Right atrium auricular region (tissue), 2 donors: ENCODE data around the gene FCN3. TPM values are rescaled to one million over a fixed set of nuclear protein-coding genes. Genes with fewer than 3 reads are reported as not detected.

Experiments
- DNase-seq: peaks from one replicate; pipeline ENCODE4 v3.0.0-alpha.2; 2019; ENCODE audit warnings: low spot score
- H3K27ac ChIP-seq, 2 donors: fragments of 200-600 bp; sonication (generic); 1 replicate in 1 of 2; 2 replicates in 1 of 2; pipeline ENCODE4 v1.5.1; 2016 to 2019
- H3K27me3 ChIP-seq, 2 donors: fragments of 200-600 bp; sonication (generic); one replicate each; pipeline versions ENCODE4 v1.5.1 to v1.6.0; 2017 to 2019
- H3K36me3 ChIP-seq: fragments of 200-600 bp; sonication (generic); one replicate; pipeline ENCODE4 v1.5.1; 2016
- H3K4me1 ChIP-seq, 2 donors: fragments of 200-600 bp; sonication (generic); one replicate each; pipeline versions ENCODE4 v1.5.1 to v1.6.0; 2017 to 2019
- H3K4me3 ChIP-seq, 2 donors: fragments of 200-600 bp; sonication (generic); 1 replicate in 1 of 2; 2 replicates in 1 of 2; pipeline ENCODE4 v1.5.1; 2017 to 2019; ENCODE audit warnings: mild to moderate bottlenecking in 1 of 2, moderate library complexity in 1 of 2
- H3K9me3 ChIP-seq, 2 donors: fragments of 200-600 bp; sonication (generic); one replicate each; pipeline ENCODE4 v1.5.1; 2019
- CTCF ChIP-seq, 2 donors: fragments of 200-600 bp; sonication (generic); IDR thresholded peaks; one replicate each; pipeline ENCODE4 v1.5.1; 2019; ENCODE audit warnings: antibody characterized with exemption in 2 of 2
- total RNA-seq, 2 donors: library from RNA; depleted of rRNA; stranded (reverse); fragments of >200 nt; gene quantifications; one replicate each; pipeline ENCODE4 v1.1.0, GENCODE V29; 2016

The FCN3 gene
- total RNA-seq, 2 donors from 2014 or later = 21.1 to 36.6 TPM

GRCh38 chr1:27372022-27372807 lies 2.4 kb downstream of the FCN3 start:
- Histone ChIP-seq H3K27me3 (no peaks in the 10 kb centered on the region), H3K4me1 (peaks cover 0 to 23% of the 10 kb centered on the region in 2 donors), H3K27ac (no peak overlapping the region), H3K9me3 (no peaks in the 10 kb centered on the region), H3K4me3 (no peak overlapping the region), H3K36me3 (no peaks in the 10 kb centered on the region)
- no peak for DNase-seq
- no peak for TF ChIP-seq CTCF (IDR thresholded peaks at IDR 0.05)

- DNase-seq = no peak
Measured at GRCh38 chr1:27368869-27369582, 5.6 kb downstream of the FCN3 start.

GRCh38 chr1:27367160-27367650 lies 7.4 kb downstream of the FCN3 start:
- Histone ChIP-seq H3K4me1 (peaks cover 0 to 44% of the 10 kb centered on the region in 2 donors), H3K27me3 (no peaks in the 10 kb centered on the region)
- no peak for TF ChIP-seq CTCF (IDR thresholded peaks at IDR 0.05)

More at GRCh38 chr1:27368869-27369582, 5.6 kb downstream of the FCN3 start:
- Histone ChIP-seq H3K4me3 (no peak overlapping the region), H3K4me1 (peaks cover 0 to 40% of the 10 kb centered on the region in 2 donors), H3K9me3 (no peaks in the 10 kb centered on the region), H3K27ac (peak overlapping the region; percentile 11 to 39), H3K27me3 (no peaks in the 10 kb centered on the region), H3K36me3 (peaks cover 8% of the 10 kb centered on the region)
- TF ChIP-seq CTCF (IDR thresholded peaks at IDR 0.05) = peak in 1 of 2 donors; percentile 41

GRCh38 chr1:27366411-27367159 lies 8.0 kb downstream of the FCN3 start, which contains the start of gene MAP3K6:
Gene MAP3K6, minus strand, starts transcription at chr1:27366961. Its CDS starts 364 bp downstream, at chr1:27366597.
- TF ChIP-seq CTCF (IDR thresholded peaks at IDR 0.05) = peak in 1 of 2 donors; percentile 51
- Histone ChIP-seq H3K27ac (peak within 1 kb of the TSS; percentile 99), H3K36me3 (peaks cover 33% of the 10 kb centered on the region), H3K9me3 (no peaks in the 10 kb centered on the region), H3K4me1 (peaks cover 0 to 44% of the 10 kb centered on the region in 2 donors), H3K4me3 (peak within 1 kb of the TSS; percentile 72 to 79), H3K27me3 (no peaks in the 10 kb centered on the region)
- DNase-seq = peak; percentile 95

More at GRCh38 chr1:27367160-27367650, 7.4 kb downstream of the FCN3 start:
- DNase-seq = no peak
- Histone ChIP-seq H3K9me3 (no peaks in the 10 kb centered on the region), H3K4me3 (peak overlapping the region; percentile 72 to 79), H3K36me3 (peaks cover 27% of the 10 kb centered on the region), H3K27ac (peak overlapping the region; percentile 99)

GRCh38 chr1:27366113-27366410 lies 8.6 kb downstream of the FCN3 start:
- DNase-seq = peak; percentile 88
- TF ChIP-seq CTCF (IDR thresholded peaks at IDR 0.05) = no peak
- H3K4me1 ChIP-seq = peaks cover 0 to 44% of the 10 kb centered on the region in 2 donors
- peak overlapping the region; percentile 99 for H3K27ac ChIP-seq
- peak overlapping the region; percentile 72 to 79 for H3K4me3 ChIP-seq
- peaks cover 38% of the 10 kb centered on the region for H3K36me3 ChIP-seq
- H3K27me3 ChIP-seq = no peaks in the 10 kb centered on the region
- no peaks in the 10 kb centered on the region for H3K9me3 ChIP-seq
